Stimulated activated CD8-positive, alpha-beta memory T cell treated with anti-CD3 and anti-CD28 coated beads, Interleukin-7, amount 100 ng/mL, for 48 hours (primary cell): ENCODE measurements around the gene FAAP20.
A peak's percentile ranks its signal among the peaks of the same experiment; 100 is the strongest.
"Not testable (repeated sequence)": the region's sequence is repeated elsewhere in the genome, so short reads cannot be mapped to it uniquely, and the experiment has no call there.

Source experiments
- DNase-seq, 2 donors: peaks; one replicate each; pipeline ENCODE4 v3.0.0-alpha.2; 2020; ENCODE audit warnings: low read depth in 1 of 2; ENCODE audit errors: extremely low read depth in 1 of 2

FAAP20 gene

GRCh38 chr1:2163205-2163604, 31.4 kb downstream of the FAAP20 start:
- DNase-seq: no peak

GRCh38 chr1:2160451-2161300, 33.9 kb downstream of the FAAP20 start:
- DNase-seq: no peak

- DNase-seq: no peak
Observed at GRCh38 chr1:2159124-2159523, 35.4 kb downstream of the FAAP20 start.

GRCh38 chr1:2158272-2158671, 36.3 kb downstream of the FAAP20 start:
- no peak for DNase-seq

- no peak for DNase-seq
Observed at GRCh38 chr1:2157856-2158255, 36.7 kb downstream of the FAAP20 start.

GRCh38 chr1:2156866-2157265, 37.7 kb downstream of the FAAP20 start:
- DNase-seq: no peak

- DNase-seq: no peak
Observed at GRCh38 chr1:2155788-2156187, 38.8 kb downstream of the FAAP20 start.

GRCh38 chr1:2155147-2155598, 39.4 kb downstream of the FAAP20 start:
- DNase-seq: no peak

GRCh38 chr1:2154022-2154421, 40.5 kb downstream of the FAAP20 start:
- DNase-seq: no peak

- DNase-seq: no peak
Observed at GRCh38 chr1:2152954-2153353, 41.6 kb downstream of the FAAP20 start.

- DNase-seq: no peak
Observed at GRCh38 chr1:2151911-2152310, 42.7 kb downstream of the FAAP20 start.

GRCh38 chr1:2151252-2151651, 43.3 kb downstream of the FAAP20 start:
- DNase-seq: no peak

- no peak for DNase-seq
Observed at GRCh38 chr1:2150801-2151200, 43.8 kb downstream of the FAAP20 start.

- peak in 1 of 2 donors; percentile 21 for DNase-seq
Observed at GRCh38 chr1:2148691-2149090, 45.9 kb downstream of the FAAP20 start.

GRCh38 chr1:2147869-2148268, 46.7 kb downstream of the FAAP20 start:
- DNase-seq: not testable (repeated sequence)

- no peak for DNase-seq
Observed at GRCh38 chr1:2146836-2147517, 47.6 kb downstream of the FAAP20 start.

GRCh38 chr1:2145946-2146835, 48.4 kb downstream of the FAAP20 start:
- no peak for DNase-seq

- no peak for DNase-seq
Observed at GRCh38 chr1:2144501-2145090, 50.0 kb downstream of the FAAP20 start.

- DNase-seq: no peak
Observed at GRCh38 chr1:2143814-2144500, 50.6 kb downstream of the FAAP20 start.

- no peak for DNase-seq
Observed at GRCh38 chr1:2141025-2141424, 53.5 kb downstream of the FAAP20 start.
